NCI-H1436 treated with DMSO at 0.1 percent for 48 hours (cell line): ENCODE measurements around the gene NUBP2.

Experiments used
- DNase-seq: peaks from one replicate; lab custom pipeline; 2025; lab: John Stamatoyannopoulos, UW

Gene NUBP2

DNA sequence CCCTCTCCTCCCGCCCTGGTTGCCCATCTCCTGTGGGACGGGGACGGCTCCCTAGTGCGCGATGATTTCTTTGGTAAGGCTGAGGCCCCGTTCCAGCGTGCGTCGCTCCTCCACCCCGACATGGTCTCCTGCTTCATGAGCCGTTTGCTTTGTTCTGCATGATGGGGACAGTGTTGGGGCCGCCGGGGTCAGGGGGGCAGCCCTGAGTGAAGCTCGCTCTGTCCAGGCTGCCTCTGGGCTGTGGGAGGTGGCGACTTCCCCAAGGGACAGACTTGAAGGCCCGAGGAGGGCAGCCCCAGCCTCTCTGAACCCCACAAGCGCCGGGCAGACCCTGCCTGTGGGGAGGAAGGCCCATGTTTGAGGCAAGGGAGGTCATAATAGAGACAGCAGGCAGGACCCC lies 23.8 kb upstream of the NUBP2 start:
- no peak for DNase-seq

DNA sequence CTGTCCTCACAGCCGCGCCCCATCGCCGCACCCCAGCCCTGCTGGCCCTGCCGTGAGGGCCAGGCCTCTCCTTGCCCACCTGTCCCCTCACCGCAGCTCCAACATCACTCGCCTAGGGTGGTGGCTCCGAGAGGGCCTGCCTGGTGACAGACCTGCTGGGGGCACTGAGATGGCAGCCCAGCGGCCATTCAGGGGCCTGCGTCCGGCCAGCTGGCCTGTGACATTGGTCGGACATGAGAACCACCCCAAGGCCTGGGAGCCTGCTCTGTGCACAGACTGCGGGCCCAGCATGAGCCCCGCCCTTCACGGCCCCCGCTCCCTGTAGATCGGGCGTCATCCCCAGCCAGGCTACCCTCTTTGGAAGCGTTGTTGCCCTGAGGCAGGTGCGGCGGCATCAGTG lies 23.2 kb upstream of the NUBP2 start:
- no peak for DNase-seq

DNA sequence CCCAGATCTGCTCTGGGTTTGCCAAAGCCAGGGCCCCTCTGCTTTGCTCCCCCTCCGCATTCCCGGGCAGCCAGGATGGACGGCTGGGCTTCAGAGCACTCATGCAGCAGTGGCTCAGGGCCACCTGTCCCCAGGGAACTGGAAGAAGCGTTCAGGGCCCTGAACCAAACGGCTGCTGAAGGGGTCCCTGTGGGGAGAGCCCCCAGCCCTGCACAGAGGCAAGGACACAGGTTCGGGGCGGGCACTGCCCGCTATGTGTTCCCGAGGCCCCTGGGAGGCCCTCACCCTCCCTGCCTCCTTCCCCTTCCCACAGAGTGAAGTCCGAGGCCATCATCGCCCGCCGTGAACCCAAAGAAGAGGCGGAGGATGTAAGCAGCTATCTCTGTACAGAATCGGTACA lies 21.8 kb upstream of the NUBP2 start:
- no peak for DNase-seq

DNA sequence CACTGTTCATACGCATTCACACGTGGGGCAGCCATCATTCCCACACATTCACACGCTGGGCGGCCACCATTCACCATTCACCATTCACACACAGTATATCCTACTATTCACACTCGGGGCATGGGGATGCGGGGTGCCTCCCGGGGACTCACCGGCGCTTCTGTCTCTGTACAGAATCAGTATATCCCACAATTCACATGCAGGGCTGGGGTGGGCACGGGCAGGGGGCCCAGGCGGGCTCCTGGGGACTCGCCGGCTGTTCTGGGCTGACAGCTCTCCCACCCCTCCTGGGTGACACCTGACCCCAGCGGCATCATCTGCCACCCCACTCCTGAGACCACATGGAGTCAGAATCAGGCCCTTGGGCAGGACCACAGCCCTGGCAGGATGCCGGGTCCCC lies 21.0 kb upstream of the NUBP2 start:
- DNase-seq, result no peak

DNA sequence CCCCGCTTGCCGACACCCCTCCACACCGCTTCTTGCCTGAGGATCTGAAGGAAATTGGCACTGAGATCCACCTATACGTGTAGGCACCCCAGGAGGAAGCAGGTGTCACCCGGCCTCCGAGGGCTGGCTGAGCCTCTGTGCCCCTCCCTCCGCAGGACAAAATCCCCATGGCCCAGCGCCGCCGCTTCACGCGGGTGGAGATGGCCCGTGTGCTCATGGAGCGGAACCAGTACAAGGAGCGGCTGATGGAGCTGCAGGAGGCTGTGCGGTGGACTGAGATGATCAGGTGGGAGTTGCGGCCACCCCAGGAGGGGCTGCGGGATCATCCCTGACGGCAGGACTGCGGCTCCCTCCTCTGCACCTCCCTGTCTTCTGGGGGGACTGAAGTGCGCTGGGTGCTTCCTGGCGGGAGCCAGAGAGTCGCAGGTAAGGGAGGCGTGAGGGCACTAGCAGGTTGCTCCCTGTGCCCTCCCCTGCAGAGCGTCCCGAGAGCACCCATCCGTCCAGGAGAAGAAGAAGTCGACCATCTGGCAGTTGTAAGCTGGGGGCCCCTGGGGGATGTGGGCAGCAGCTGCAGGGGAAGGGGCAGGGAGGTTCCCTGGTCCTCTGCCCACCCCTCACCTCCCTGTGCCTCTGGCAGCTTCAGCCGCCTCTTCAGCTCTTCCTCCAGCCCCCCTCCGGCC lies 20.4 kb upstream of the NUBP2 start:
- no peak for DNase-seq

DNA sequence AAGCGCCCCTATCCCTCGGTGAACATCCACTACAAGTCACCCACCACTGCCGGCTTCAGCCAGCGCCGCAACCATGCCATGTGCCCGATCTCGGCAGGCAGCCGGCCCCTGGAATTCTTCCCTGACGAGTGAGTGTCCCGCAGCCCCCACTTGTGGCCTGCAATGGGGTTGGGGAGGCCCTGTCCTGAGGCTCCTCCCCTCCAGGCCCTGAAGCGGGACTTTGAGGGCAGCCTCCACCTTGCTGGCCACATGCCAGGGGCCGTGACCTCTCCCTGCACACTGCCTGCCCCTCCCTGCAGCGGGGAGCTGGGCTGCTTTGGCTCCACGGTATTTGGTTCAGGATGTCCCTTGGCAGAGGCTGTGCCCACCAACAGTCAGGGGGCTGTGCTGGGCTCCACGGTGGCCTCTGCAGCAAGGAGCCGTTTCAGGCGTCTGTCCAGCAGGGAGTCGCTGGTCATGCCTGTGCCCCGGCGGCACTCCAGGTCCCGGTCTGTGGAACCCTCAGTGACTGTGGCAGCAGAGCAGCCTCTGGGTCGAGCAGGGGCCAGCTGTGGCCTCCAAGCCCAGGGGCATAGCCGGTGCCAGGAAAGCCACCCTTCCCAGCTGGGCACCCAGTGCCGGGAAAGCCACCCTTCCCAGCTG lies 19.8 kb upstream of the NUBP2 start:
- DNase-seq, result no peak

DNA sequence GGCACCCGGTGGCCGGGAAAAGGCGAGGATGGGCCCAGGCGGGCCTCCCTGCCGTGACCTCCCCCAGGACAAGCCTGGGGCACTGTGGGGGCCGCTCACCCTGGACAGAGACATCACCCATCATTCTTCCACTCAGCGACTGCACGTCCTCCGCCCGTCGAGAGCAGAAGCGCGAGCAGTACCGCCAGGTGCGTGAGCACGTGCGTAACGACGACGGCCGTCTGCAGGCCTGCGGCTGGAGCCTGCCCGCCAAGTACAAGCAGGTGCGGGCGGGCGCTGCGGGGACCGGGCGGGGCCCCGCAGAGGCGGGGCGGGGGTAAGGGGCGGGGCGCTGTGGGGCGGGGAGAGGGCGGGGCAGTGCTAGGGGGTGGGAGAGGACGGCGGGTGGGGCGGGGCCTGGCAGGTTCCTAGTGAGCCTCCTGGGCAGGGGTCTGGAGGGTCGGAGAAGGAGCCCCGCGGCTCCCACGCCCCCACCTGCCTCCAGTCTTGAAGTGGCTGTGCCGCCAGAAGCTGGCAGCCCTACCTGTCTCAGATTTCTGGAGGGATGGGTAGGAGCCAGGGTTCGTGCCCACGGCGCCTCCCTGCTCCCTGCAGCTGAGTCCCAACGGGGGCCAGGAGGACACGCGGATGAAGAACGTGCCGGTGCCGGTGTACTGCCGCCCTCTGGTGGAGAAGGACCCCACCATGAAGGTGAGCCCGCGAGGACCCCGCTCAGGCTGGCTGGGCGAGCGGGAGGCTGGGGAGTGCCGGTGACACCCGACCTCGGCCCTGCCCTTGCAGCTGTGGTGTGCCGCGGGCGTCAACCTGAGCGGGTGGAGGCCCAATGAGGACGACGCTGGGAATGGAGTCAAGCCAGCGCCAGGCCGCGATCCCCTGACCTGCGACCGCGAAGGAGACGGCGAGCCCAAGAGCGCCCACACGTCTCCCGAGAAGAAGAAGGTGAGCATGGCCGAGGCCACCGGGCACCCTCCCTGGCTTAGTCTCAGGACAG lies 18.9 kb upstream of the NUBP2 start:
- DNase-seq, result no peak

DNA sequence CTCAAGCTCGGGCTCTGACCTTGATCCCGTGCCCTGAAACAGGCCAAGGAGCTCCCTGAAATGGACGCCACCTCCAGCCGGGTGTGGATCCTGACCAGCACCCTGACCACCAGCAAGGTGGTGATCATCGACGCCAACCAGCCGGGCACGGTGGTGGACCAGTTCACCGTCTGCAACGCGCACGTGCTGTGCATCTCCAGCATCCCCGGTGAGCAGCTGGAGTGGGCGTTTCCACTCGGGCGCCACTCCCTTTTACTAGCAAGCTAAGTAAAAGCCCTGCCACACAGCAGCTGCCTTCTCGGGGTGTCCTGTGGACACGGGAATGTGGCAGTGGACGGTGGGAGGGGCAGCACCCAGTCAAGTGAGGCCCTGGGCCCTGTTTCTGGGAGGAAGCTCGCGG lies 17.8 kb upstream of the NUBP2 start:
- DNase-seq, result no peak

DNA sequence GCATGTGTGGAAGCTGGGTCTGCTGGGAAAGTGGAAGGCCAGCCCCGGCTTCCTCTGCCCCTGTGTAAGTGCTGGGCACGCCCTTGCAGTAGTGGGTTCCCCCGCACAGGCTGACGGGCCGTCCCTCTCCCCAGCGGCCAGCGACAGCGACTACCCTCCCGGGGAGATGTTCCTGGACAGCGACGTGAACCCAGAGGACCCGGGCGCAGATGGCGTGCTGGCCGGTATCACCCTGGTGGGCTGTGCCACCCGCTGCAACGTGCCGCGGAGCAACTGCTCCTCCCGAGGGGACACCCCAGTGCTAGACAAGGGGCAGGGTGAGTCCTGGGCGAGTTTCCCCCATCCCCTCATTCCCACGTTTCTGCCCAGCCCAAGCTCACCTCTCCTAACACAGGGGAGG lies 16.9 kb upstream of the NUBP2 start:
- DNase-seq, result no peak

- no peak for DNase-seq
These were observed 16.5 kb upstream of the NUBP2 start for GRCh38 chr16:1766231-1766630.

GRCh38 chr16:1766701-1767100 lies 16.1 kb upstream of the NUBP2 start:
- no peak for DNase-seq

DNA sequence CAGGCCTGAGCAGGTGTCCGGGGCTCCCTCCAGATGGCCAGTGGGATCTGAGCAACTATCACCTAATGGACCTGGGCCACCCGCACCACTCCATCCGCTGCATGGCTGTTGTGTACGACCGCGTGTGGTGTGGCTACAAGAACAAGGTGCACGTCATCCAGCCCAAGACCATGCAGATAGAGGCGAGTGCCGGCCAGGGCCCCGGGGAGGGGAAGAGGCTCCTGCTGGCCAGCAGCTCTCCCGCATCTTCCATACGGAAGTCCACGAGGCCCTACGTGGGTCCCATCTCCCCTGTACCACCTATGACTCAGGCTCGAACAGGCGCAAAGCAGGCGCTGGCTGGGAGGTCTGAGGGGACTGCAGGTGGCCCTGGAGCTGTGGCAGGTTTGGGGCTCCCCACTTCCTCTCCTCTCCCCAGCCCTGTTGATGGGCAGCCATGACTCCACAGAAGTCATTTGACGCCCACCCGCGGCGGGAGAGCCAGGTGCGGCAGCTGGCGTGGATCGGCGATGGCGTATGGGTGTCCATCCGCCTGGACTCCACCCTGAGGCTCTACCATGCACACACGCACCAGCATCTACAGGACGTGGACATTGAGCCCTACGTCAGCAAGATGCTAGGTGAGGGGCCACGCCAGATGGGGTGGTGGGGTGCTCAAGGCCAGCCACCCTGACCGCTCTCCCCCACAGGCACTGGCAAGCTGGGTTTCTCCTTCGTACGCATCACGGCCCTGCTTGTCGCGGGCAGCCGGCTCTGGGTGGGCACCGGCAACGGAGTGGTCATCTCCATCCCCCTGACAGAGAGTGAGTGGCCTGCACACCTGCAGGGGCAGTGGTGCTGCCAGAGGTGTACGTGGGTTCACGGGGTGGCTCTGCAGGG lies 15.4 kb upstream of the NUBP2 start:
- no peak for DNase-seq

DNA sequence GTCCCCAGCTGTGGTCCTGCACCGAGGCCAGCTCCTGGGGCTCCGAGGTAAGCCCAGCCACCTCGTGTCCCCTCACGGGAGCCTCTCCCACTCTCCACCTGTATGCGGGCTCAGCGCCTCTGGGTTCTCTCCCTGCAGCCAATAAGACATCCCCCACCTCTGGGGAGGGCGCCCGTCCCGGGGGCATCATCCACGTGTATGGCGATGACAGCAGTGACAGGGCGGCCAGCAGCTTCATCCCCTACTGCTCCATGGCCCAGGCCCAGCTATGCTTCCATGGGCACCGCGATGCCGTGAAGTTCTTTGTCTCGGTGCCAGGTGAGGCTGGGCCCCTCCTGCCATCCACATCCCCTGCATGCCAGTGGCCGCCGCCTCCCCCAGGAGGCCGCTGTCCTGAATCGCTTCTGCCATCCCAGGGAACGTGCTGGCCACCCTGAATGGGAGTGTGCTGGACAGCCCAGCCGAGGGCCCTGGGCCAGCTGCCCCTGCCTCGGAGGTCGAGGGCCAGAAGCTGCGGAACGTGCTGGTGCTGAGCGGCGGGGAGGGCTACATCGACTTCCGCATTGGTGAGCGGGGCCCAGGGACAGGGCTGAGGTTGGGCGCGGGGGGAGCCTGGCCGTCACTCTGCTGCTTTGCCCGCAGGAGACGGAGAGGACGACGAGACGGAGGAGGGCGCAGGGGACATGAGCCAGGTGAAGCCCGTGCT lies 14.5 kb upstream of the NUBP2 start:
- no peak for DNase-seq

DNA sequence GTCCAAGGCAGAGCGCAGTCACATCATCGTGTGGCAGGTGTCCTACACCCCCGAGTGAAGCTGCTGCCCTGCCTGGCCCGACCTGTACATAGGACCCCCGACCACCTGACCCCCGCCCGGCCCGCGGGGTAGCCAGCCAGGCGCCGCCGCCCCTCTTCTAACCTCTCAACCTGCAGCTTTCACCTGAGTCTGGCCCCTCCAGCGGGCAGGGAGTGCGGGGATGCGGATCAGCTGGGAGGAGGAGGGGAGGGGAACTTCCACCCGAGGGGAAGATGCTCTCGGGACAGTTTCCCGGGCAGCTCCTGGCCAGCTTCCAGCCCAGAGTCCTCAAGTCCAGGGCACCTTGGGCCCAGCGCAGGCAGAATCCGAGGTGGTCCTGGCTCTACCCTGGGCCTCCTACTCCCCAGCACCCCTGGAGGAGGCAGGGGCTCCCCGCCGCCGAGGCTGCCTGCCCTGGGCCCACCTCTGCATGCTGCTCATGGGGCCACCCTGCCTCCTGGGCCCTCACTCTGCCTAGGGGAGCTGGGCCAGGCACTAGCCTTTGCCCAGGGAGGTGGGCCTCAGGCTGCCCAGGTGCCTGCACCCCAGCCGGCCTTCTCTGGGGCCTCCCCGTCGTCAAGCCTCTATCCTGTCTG lies 13.9 kb upstream of the NUBP2 start:
- no peak for DNase-seq

DNA sequence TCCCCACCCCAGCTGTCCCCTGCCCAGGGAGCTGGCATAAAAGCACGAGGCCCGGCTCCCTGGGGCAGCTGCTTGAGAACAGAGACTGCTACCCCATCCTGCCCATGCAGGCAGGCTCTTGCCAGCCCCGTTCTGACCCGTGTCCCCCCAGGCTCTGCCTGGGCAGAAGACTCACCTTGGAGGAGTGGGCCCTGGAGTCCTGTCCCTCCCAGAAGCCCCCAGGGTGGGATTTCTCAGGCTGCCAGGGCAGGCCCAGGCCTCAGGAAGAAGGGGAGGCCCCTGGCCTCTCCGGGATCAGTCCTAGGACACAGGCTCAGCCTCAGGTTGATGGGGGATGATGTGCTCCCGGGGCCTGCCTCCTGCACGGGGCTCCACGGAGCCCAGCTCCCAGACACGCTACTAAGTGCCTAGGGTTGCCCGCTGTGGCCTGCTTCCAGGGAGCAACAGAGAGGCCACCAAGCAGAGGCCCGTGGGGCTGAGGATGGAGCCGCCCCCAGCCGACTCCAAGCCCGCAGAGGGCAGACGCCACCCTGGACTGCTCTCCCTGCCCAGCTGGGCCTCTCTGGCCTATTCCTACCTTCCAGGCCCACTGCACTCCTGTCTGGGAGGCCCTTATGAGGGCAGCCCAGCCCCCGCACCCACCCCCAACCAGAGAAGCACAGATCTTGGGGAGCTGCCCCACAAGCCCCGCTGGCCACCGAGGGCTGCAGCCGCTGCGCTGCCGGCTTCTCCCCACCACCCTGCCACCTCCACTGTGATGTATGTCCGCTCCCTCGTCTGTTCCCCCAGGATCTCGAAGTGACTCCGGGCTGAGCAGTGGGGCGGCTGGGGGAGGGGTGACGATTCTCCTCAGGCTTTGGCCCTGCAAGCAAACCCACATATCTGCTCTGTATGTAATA lies 13.1 kb upstream of the NUBP2 start:
- no peak for DNase-seq

DNA sequence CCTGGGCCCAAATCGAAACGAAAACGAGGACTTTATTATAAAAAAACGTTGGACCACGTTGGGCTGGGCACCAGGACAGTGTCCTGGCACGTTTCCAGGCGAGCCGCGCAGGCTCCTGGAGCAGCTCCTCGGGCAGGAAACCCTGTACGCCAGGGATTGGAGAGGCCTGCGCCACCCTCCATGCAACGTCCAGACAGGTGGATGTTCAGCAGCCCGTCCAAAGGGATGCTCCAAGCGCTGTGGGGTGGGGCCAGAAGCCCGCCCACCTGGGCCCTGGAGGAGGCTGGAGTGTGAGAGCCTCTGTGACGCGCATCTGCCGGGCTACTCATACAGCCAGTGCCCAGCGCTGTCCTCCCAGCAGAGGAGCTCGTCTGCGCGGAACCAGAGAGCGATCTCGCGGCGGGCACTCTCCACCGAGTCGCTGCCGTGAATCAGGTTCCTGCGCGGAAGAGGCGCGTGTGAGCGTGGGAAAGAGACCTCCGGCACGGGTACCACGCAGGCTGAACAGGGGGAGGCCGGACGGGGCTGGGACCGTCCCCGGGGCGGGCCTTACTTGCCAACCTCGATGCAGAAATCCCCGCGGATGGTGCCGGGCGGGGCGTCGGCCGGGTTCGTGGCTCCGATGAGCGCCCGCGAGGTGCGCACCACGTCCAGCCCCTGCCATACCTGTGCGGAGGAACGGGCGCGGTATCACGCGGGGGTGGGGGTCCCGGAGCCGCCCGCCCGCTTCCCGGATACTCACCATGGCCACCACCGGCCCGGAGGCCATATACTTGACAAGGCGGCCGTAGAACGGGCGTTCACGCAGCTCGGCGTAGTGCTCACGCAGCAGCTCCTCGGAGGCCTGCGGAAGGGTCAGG lies 12.2 kb upstream of the NUBP2 start:
- no peak for DNase-seq

GRCh38 chr16:1771188-1771863 lies 11.4 kb upstream of the NUBP2 start, which contains the start of gene NME3:
Gene NME3, minus strand, starts transcription at chr16:1771543. Its CDS starts 9 bp downstream, at chr16:1771534.
- no peak for DNase-seq

DNA sequence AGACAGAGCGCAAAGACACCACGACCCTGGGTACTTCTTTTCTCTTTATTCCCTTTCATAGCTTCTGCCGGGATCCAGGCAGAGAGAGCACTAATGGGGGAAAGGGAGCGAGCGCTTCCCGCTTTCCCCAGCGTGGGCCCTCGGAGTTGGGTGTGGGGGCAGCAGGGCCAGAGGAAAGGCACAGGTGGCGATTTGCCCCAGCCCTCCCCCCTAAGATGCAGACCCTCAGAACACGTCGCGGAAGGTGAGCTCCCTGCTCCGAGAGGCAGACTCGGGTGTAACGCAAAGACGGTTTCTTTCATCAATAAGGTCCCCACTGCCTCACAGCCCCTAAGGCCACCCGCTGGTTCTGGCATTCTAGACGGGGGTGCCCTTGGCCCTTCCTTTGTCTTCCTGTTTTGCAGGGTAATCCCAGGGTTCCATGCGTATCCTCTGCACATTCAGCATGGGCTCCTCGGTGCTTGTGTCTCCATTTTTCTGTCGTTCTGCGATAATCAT lies 10.8 kb upstream of the NUBP2 start:
- DNase-seq, result no peak
